CD4-positive, alpha-beta T cell (primary cell): ENCODE data around the gene SLC46A1. TPM values are rescaled to one million over a fixed set of nuclear protein-coding genes. Genes with fewer than 3 reads are reported as not detected.

Experiments
- ATAC-seq: fragments of 200-7000 bp; cut with Tn5 transposase; one replicate; pipeline ENCODE4 v1.10.0; 2022; ENCODE audit warnings: mild to moderate bottlenecking; ENCODE audit not compliant: poor library complexity
- CTCF ChIA-PET: fragments of 350-600 bp; sonication (Branson Sonifier 250); formaldehyde crosslinking; loops from one replicate; lab custom pipeline; 2021; ENCODE audit warnings: antibody characterized with exemption, inconsistent platforms; lab: Charles Lee
- POLR2A ChIA-PET: fragments of 350-600 bp; sonication (Branson Sonifier 250); formaldehyde crosslinking; loops from one replicate; lab custom pipeline; 2021; ENCODE audit warnings: antibody characterized with exemption, inconsistent platforms; lab: Charles Lee
- DNase-seq, 14 experiments: peaks; one replicate each; pipeline ENCODE4 v3.0.0-alpha.2; 2013 to 2020; ENCODE audit warnings: mixed read lengths in 2 of 14
- H3K27ac ChIP-seq, 2 donors: one replicate each; pipeline versions ENCODE4 v1.5.1 to v1.7.0; 2013; ENCODE audit warnings: low read length in 2 of 2, low read depth in 1 of 2, mild to moderate bottlenecking in 1 of 2
- H3K27me3 ChIP-seq, 2 experiments: 1 replicate in 1 of 2; 2 replicates in 1 of 2; pipeline versions ENCODE4 v1.6.1 to v1.7.0; 2013; ENCODE audit warnings: low read length in 2 of 2, control low read depth in 1 of 2, mild to moderate bottlenecking in 1 of 2, moderate library complexity in 1 of 2; ENCODE audit not compliant: insufficient read depth in 2 of 2, control insufficient read depth in 1 of 2
- H3K36me3 ChIP-seq: one replicate; pipeline ENCODE4 v1.6.1; 2013; ENCODE audit warnings: low read length, control low read depth; ENCODE audit not compliant: insufficient read depth
- H3K4me1 ChIP-seq: one replicate; pipeline ENCODE4 v1.6.1; 2013; ENCODE audit warnings: low read length, control low read depth; ENCODE audit not compliant: insufficient read depth
- H3K4me3 ChIP-seq: one replicate; pipeline ENCODE4 v1.5.1; 2013; ENCODE audit warnings: mild to moderate bottlenecking, low read length, moderate library complexity
- H3K9me3 ChIP-seq, 2 experiments: 1 replicate in 1 of 2; 2 replicates in 1 of 2; pipeline versions ENCODE4 v1.6.1 to v1.7.0; 2013; ENCODE audit warnings: low read length in 2 of 2, mild to moderate bottlenecking in 2 of 2, control low read depth in 1 of 2, moderate library complexity in 1 of 2; ENCODE audit not compliant: control insufficient read depth in 1 of 2, insufficient read depth in 1 of 2
- H3K27ac Mint-ChIP-seq: one replicate; pipeline ENCODE4 v1.8.0; 2020; ENCODE audit warnings: mixed read lengths
- H3K27me3 Mint-ChIP-seq: one replicate; pipeline ENCODE4 v1.8.0; 2021; ENCODE audit warnings: mixed read lengths
- H3K36me3 Mint-ChIP-seq: one replicate; pipeline ENCODE4 v1.8.0; 2021; ENCODE audit warnings: low read depth, mixed read lengths
- H3K4me1 Mint-ChIP-seq: one replicate; pipeline ENCODE4 v1.8.0; 2021; ENCODE audit warnings: low read depth, mixed read lengths
- H3K4me3 Mint-ChIP-seq: one replicate; pipeline ENCODE4 v1.8.0; 2020; ENCODE audit warnings: mild to moderate bottlenecking, mixed read lengths
- H3K9me3 Mint-ChIP-seq: one replicate; pipeline ENCODE4 v1.8.0; 2020; ENCODE audit warnings: mixed read lengths
- intact Hi-C, 2 experiments: fragments of 100-400 bp; cut with DNase I in 1 of 2; cut with micrococcal nuclease in 1 of 2; formaldehyde crosslinking; loops; one replicate each; pipeline versions ENCODE4 v1.15.1 to v1.9.0; 2023 to 2025; cut with DNase I, micrococcal nuclease
- total RNA-seq, 174 experiments: library from RNA in 2 of 174; stranded (reverse) in 2 of 174; gene quantifications; one replicate each; pipeline ENCODE4 v1.2.3 and lab custom pipeline; 2021 to 2026
- TF ChIP-seq, protein P1 (sequence below): fragments of 200-600 bp; IDR thresholded peaks from one replicate; pipeline ENCODE4 v1.8.0; 2022; ENCODE audit warnings: antibody characterized with exemption, mild to moderate bottlenecking

Gene SLC46A1
- total RNA-seq, 2 experiments from 2014 or later, result 0.44 to 0.45 TPM

DNA sequence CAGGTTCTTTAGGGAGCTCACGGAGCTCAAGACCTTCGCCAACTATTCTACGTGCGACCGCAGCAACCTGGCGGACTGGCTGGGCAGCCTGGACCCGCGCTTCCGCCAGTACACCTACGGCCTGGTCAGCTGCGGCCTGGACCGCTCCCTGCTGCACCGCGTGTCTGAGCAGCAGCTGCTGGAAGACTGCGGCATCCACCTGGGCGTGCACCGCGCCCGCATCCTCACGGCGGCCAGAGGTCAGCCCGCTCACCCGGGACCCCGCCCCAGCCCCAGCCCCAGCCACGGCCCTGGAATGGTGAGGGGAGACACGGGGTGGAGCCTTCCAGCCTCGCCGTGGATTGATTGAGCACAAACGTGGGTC is 21.0 kb downstream of the SLC46A1 start:
- TF ChIP-seq, protein P1, sequence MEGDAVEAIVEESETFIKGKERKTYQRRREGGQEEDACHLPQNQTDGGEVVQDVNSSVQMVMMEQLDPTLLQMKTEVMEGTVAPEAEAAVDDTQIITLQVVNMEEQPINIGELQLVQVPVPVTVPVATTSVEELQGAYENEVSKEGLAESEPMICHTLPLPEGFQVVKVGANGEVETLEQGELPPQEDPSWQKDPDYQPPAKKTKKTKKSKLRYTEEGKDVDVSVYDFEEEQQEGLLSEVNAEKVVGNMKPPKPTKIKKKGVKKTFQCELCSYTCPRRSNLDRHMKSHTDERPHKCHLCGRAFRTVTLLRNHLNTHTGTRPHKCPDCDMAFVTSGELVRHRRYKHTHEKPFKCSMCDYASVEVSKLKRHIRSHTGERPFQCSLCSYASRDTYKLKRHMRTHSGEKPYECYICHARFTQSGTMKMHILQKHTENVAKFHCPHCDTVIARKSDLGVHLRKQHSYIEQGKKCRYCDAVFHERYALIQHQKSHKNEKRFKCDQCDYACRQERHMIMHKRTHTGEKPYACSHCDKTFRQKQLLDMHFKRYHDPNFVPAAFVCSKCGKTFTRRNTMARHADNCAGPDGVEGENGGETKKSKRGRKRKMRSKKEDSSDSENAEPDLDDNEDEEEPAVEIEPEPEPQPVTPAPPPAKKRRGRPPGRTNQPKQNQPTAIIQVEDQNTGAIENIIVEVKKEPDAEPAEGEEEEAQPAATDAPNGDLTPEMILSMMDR, result no peak
- no peaks in the 10 kb centered on the region for H3K9me3 ChIP-seq
- no peaks in the 10 kb centered on the region for H3K27me3 ChIP-seq
- Mint-ChIP-seq H3K27me3 (peaks cover 8% of the 10 kb centered on the region), H3K27ac (peak overlapping the region; percentile 64), H3K4me1 (peaks cover 36% of the 10 kb centered on the region), H3K36me3 (peaks cover 25% of the 10 kb centered on the region), H3K9me3 (no peaks in the 10 kb centered on the region), H3K4me3 (peak overlapping the region; percentile 94)
- H3K27ac ChIP-seq, result no peak overlapping the region
- H3K4me3 ChIP-seq, result peak overlapping the region; percentile 94
- DNase-seq (peak in 3 of 14 experiments; percentile 7 to 31 (median 17)), ATAC-seq (no peak)
- intact Hi-C loops, result loop anchor here in 1 of 2 experiments (10.0 kb wide), 1 partner anchor 160 kb away; no protein-coding TSS in a partner anchor
- peaks cover 21% of the 10 kb centered on the region for H3K36me3 ChIP-seq
- CTCF ChIA-PET, result interaction anchor here (1.3 kb wide), 1 partner anchor 49 kb away, joined by 4 read pairs; the partner anchor contains the start of genes IFT20 and TNFAIP1
- peaks cover 29% of the 10 kb centered on the region for H3K4me1 ChIP-seq
- POLR2A ChIA-PET, result interaction anchor here (1.0 to 4.9 kb wide), 10 partner anchors 14 to 343 kb away, joined by 3 to 31 read pairs (median 4); partner anchors contain the start of genes ALDOC, BLTP2, IFT20 and NEK8

DNA sequence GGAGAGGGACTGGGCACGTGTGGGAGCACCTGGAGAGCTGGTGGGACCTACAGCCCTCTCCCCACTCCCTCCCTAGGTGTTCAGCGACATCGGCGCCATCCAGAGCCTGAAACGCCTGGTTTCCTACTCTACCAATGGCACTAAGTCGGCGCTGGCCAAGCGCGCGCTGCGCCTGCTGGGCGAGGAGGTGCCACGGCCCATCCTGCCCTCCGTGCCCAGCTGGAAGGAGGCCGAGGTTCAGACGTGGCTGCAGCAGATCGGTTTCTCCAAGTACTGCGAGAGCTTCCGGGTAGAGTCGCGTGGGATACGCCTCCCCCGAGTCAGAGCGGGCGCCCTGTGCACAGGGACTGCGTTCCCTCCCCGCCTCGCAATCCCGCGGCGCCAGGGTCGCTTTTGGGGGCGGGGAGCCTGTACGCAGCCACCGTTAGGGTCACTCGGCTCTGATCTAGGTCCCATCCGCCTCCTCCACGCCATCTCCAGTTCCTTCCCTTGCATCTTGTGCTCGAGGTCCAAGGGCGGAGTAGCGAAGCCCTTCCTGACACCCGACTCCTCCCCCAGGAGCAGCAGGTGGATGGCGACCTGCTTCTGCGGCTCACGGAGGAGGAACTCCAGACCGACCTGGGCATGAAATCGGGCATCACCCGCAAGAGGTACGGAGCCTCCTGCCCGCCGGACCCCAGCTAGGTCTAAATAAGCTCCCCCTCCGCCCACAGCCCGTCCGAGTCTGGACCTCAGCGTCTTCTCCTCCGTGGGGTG is 21.6 kb downstream of the SLC46A1 start:
- Mint-ChIP-seq H3K27me3 (peaks cover 8% of the 10 kb centered on the region), H3K4me3 (peak overlapping the region; percentile 94), H3K36me3 (peaks cover 20% of the 10 kb centered on the region), H3K9me3 (no peaks in the 10 kb centered on the region), H3K27ac (peak overlapping the region; percentile 64), H3K4me1 (peaks cover 36% of the 10 kb centered on the region)
- H3K9me3 ChIP-seq, result no peaks in the 10 kb centered on the region
- H3K4me3 ChIP-seq, result peak overlapping the region; percentile 94
- H3K27ac ChIP-seq, result peak overlapping the region in 1 of 2 donors; percentile 17
- no peaks in the 10 kb centered on the region for H3K27me3 ChIP-seq
- CTCF ChIA-PET, result interaction anchor here (1.3 kb wide), 1 partner anchor 49 kb away, joined by 4 read pairs; the partner anchor contains the start of genes IFT20 and TNFAIP1
- TF ChIP-seq, protein P1, result no peak
- POLR2A ChIA-PET, result interaction anchor here (0.6 to 4.9 kb wide), 13 partner anchors 14 to 344 kb away, joined by 3 to 31 read pairs (median 4); partner anchors contain the start of genes ALDOC, BLTP2, IFT20 and NEK8
- peak; percentile 93 for ATAC-seq
- H3K4me1 ChIP-seq, result peaks cover 29% of the 10 kb centered on the region
- peaks cover 15% of the 10 kb centered on the region for H3K36me3 ChIP-seq
- peak in 13 of 14 experiments; percentile 44 to 78 (median 58) for DNase-seq
- intact Hi-C loops, result loop anchor here in 1 of 2 experiments (10.0 kb wide), 1 partner anchor 160 kb away; no protein-coding TSS in a partner anchor

DNA sequence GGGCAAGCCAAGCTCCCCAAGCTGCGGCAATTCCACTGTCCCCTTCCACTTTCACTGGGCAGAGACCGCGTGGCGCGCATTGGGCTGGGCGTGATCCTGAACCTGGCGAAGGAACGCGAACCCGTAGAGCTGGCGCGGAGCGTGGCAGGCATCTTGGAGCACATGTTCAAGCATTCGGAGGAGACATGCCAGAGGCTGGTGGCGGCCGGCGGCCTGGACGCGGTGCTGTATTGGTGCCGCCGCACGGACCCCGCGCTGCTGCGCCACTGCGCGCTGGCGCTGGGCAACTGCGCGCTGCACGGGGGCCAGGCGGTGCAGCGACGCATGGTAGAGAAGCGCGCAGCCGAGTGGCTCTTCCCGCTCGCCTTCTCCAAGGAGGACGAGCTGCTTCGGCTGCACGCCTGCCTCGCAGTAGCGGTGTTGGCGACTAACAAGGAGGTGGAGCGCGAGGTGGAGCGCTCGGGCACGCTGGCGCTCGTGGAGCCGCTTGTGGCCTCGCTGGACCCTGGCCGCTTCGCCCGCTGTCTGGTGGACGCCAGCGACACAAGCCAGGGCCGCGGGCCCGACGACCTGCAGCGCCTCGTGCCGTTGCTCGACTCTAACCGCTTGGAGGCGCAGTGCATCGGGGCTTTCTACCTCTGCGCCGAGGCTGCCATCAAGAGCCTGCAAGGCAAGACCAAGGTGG is 24.7 kb downstream of the SLC46A1 start:
- Mint-ChIP-seq H3K4me3 (peak overlapping the region; percentile 73), H3K36me3 (peaks cover 5% of the 10 kb centered on the region), H3K9me3 (no peaks in the 10 kb centered on the region), H3K27me3 (peaks cover 8% of the 10 kb centered on the region), H3K4me1 (peaks cover 44% of the 10 kb centered on the region), H3K27ac (no peak overlapping the region)
- intact Hi-C loops, result loop anchor here in 1 of 2 experiments (10.0 kb wide), 1 partner anchor 164 kb away; no protein-coding TSS in a partner anchor
- Histone ChIP-seq H3K27ac (no peak overlapping the region), H3K4me3 (no peak overlapping the region), H3K9me3 (no peaks in the 10 kb centered on the region), H3K36me3 (no peaks in the 10 kb centered on the region), H3K27me3 (no peaks in the 10 kb centered on the region), H3K4me1 (peaks cover 29% of the 10 kb centered on the region)
- ATAC-seq, result no peak
- TF ChIP-seq, protein P1, result no peak
- POLR2A ChIA-PET, result no interaction called here
- CTCF ChIA-PET, result no interaction called here
- DNase-seq, result peak in 3 of 14 experiments; percentile 13 to 42 (median 35)
